HFF-Myc (cell line): ENCODE results near the gene NR0B2.
A peak's percentile ranks its signal among the peaks of the same experiment; 100 is the strongest.

Source experiments
- DNase-seq: peaks from one replicate; pipeline ENCODE4 v3.0.0-alpha.2; 2011; ENCODE audit warnings: low read depth; ENCODE audit errors: extremely low read depth
- H3K4me3 ChIP-seq: replicated peaks from 2 replicates; pipeline ENCODE4 v1.5.1; 2011; ENCODE audit warnings: low read depth, mild to moderate bottlenecking, control low read depth, low read length
- TF ChIP-seq, protein P1 (sequence below): IDR thresholded peaks from 2 replicates; pipeline ENCODE4 v1.5.1; 2012; ENCODE audit warnings: mild to moderate bottlenecking, low read depth, low read length, control low read depth; ENCODE audit errors: missing control alignments

NR0B2 gene

DNA sequence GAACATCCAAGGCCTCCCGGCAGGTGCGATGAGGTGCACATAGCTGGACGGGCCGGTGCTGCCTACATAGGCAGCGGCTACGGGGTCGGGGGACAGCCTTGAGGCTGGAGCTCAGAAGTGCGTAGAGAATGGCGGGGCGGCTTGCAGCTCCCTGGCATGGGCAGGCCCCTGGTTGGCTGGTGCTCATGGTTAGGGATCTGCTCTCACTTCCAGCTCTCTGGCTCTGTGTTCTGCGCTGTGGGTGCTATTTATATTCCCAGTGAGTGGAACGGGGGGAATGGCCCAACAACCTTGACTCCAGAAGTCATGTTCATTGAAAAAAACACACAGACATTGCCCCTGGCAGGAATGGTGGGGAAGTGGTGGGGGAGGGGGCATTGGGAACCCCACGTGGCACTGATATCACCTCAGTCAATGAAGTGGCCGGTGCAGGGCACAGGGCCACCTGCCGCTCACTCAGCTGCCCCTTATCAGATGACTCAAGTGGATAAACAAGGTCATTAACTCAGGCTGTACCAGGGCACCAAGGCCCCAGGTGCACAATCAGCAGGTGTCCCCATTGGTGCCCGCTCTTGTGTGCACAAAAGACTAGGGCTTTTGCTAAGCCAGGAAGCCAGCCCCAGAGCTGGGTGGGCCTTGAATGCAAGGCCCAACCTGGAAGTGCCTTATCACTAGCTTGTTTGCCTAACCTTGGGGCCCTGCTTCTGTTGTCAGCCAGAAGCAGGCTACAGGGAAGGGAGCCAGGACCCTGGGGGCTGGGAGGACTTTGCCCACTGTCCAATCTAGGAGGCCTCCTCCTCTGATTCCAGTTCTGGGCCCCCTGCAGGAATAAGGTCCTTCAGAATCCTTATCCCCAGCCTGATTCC, at the start of gene NR0B2:
NR0B2 (minus strand) TSS at position 222 of the 866 bp plus-strand sequence; CDS start at position 187, 35 bp downstream.
- no peak within 1 kb of the TSS for H3K4me3 ChIP-seq
- TF ChIP-seq, protein P1, sequence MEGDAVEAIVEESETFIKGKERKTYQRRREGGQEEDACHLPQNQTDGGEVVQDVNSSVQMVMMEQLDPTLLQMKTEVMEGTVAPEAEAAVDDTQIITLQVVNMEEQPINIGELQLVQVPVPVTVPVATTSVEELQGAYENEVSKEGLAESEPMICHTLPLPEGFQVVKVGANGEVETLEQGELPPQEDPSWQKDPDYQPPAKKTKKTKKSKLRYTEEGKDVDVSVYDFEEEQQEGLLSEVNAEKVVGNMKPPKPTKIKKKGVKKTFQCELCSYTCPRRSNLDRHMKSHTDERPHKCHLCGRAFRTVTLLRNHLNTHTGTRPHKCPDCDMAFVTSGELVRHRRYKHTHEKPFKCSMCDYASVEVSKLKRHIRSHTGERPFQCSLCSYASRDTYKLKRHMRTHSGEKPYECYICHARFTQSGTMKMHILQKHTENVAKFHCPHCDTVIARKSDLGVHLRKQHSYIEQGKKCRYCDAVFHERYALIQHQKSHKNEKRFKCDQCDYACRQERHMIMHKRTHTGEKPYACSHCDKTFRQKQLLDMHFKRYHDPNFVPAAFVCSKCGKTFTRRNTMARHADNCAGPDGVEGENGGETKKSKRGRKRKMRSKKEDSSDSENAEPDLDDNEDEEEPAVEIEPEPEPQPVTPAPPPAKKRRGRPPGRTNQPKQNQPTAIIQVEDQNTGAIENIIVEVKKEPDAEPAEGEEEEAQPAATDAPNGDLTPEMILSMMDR: no peak
- DNase-seq: no peak

- no peak overlapping the region for H3K4me3 ChIP-seq
- peak; percentile 96 for DNase-seq
- TF ChIP-seq, protein P1: no peak
Observed at GRCh38 chr1:26961826-26962225, 48.1 kb upstream of the NR0B2 start.

DNA sequence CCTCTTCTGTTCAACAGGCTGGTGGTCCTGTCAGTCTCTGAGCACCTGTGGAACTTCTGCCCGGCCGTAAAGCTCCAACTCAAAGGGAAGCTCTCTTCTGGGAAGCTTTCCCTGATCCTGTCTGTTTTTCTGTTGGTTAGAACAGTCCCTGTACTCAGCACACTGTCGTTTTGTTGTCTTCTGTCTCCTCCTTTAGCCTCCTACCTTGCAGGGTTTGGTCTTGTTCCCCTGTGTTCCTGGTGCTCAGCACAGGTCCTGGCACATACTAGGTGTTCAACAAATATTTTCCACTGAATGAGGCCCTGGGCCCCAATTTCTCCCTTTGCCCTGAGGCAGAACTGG, 46.8 kb upstream of the NR0B2 start:
- no peak for DNase-seq
- H3K4me3 ChIP-seq: no peak overlapping the region
- TF ChIP-seq, protein P1: no peak

GRCh38 chr1:26959722-26960624, 46.2 kb upstream of the NR0B2 start, which contains the start of gene KDF1:
Gene KDF1 (minus strand): TSS chr1:26960468. CDS start chr1:26952380, 8,088 bp downstream.
- peak within 1 kb of the TSS; percentile 12 for H3K4me3 ChIP-seq
- no peak for DNase-seq
- TF ChIP-seq, protein P1: no peak

DNA sequence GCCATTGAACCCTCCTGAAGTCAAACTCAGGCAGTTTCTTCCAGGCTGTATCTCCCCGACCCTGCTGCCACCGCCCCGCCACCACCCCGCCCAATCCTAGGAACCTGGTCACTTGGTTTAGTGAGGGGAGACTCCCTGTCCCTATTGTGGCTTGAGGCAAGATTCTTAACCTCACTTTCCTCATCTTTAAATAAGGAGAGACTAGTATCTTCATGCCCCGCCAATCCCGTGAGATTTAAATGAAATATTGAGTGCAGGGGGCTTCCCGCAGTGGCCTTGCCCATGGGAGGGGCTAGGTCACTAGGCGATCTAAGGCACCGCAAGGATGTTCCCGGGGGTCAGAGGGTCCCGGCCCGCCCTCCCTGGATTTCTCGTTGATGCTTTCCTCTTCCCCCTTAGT, 45.5 kb upstream of the NR0B2 start:
- TF ChIP-seq, protein P1: no peak
- DNase-seq: no peak
- no peak overlapping the region for H3K4me3 ChIP-seq

DNA sequence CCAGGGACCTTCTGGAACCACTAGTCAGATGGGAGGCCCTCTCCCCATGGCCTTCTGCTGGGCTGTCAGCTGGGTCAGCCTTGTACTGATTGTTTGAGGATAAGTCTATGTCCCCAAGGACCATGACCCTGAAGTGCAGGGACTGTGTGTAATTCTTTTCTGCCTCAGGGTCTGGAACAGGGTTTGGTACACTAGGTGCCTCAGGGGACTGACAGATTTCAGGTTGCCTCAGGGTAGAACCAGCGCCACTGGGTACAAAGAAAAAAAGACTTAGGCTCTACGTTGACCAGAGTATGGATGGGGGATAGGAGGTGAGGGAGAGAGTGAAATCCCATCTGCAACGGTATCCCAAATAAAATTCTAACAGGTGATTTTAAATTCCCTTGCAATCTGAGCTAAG, 43.5 kb upstream of the NR0B2 start:
- TF ChIP-seq, protein P1: no peak
- H3K4me3 ChIP-seq: no peak overlapping the region
- DNase-seq: no peak
